Activated CD4-positive, CD25-positive, alpha-beta regulatory T cell treated with anti-CD3 and anti-CD28 coated beads, Interleukin-2, amount 50 U/mL, for 24 hours (primary cell): ENCODE results near the gene OTOA.
"Not testable (repeated sequence)": the region's sequence is repeated elsewhere in the genome, so short reads cannot be mapped to it uniquely, and the experiment has no call there.

Source experiments
- ATAC-seq, 2 donors: fragments of 150-1000 bp; cut with Tn5 transposase; one replicate each; pipeline ENCODE4 v1.10.0; 2021; ENCODE audit warnings: mild to moderate bottlenecking in 1 of 2, moderate library complexity in 1 of 2

OTOA gene

GRCh38 chr16:21641916-21642315 is 21.9 kb upstream of the OTOA start:
- ATAC-seq: no peak

- no peak for ATAC-seq
These were observed 20.9 kb upstream of the OTOA start for GRCh38 chr16:21642861-21643260.

GRCh38 chr16:21643785-21644184 is 20.0 kb upstream of the OTOA start:
- ATAC-seq: no peak

- ATAC-seq: no peak
These were observed 19.1 kb upstream of the OTOA start for GRCh38 chr16:21644674-21645073.

- ATAC-seq: peak; percentile 50
These were observed 18.5 kb upstream of the OTOA start for GRCh38 chr16:21645261-21645721.

- no peak for ATAC-seq
These were observed 17.7 kb upstream of the OTOA start for GRCh38 chr16:21646091-21646490.

GRCh38 chr16:21646721-21647561 is 16.8 kb upstream of the OTOA start:
- peak; percentile 94 to 95 for ATAC-seq

GRCh38 chr16:21647562-21648164 is 16.1 kb upstream of the OTOA start:
- no peak for ATAC-seq

GRCh38 chr16:21649826-21650406 is 13.9 kb upstream of the OTOA start:
- ATAC-seq: not testable (repeated sequence)

- no peak for ATAC-seq
These were observed 13.2 kb upstream of the OTOA start for GRCh38 chr16:21650521-21650920.

GRCh38 chr16:21651515-21651914 is 12.3 kb upstream of the OTOA start:
- ATAC-seq: no peak

- ATAC-seq: no peak
These were observed 11.3 kb upstream of the OTOA start, which contains the start of gene IGSF6 for GRCh38 chr16:21652453-21652852. TSS of gene IGSF6 (minus strand) at chr16:21652608. CDS start at chr16:21652598, 10 bp downstream.

GRCh38 chr16:21653571-21653970 is 10.2 kb upstream of the OTOA start:
- ATAC-seq: no peak

- no peak for ATAC-seq
These were observed 9.3 kb upstream of the OTOA start for GRCh38 chr16:21654466-21654865.

GRCh38 chr16:21654881-21655280 is 8.9 kb upstream of the OTOA start:
- ATAC-seq: no peak

- ATAC-seq: peak; percentile 36 to 44
These were observed 6.7 kb upstream of the OTOA start for GRCh38 chr16:21656795-21657768.

- ATAC-seq: no peak
These were observed 4.6 kb upstream of the OTOA start for GRCh38 chr16:21659124-21659523.

GRCh38 chr16:21664801-21665492 is 1.2 kb downstream of the OTOA start:
- ATAC-seq: no peak

- ATAC-seq: no peak
These were observed 3.0 kb downstream of the OTOA start for GRCh38 chr16:21666772-21667171.

GRCh38 chr16:21667575-21667974 is 3.8 kb downstream of the OTOA start:
- no peak for ATAC-seq

- ATAC-seq: no peak
These were observed 9.7 kb downstream of the OTOA start for GRCh38 chr16:21673469-21673868.

- not testable (repeated sequence) for ATAC-seq
These were observed 10.7 kb downstream of the OTOA start for GRCh38 chr16:21674456-21674855.
